Brain pericyte (primary cell): ENCODE results near the gene GLT8D1.
"Not testable (repeated sequence)": the region's sequence is repeated elsewhere in the genome, so short reads cannot be mapped to it uniquely, and the experiment has no call there.

ENCODE experiments used
- DNase-seq: peaks from one replicate; pipeline ENCODE4 v3.0.0-alpha.2; 2012; ENCODE audit warnings: low read depth, low spot score

The GLT8D1 gene

GRCh38 chr3:52681596-52681995, 24.0 kb downstream of the GLT8D1 start:
- no peak for DNase-seq

- DNase-seq, result no peak
Observed at GRCh38 chr3:52679811-52680210, 25.8 kb downstream of the GLT8D1 start.

- no peak for DNase-seq
Observed at GRCh38 chr3:52679199-52679538, 26.4 kb downstream of the GLT8D1 start.

- DNase-seq, result no peak
Observed at GRCh38 chr3:52678265-52679198, 27.1 kb downstream of the GLT8D1 start.

GRCh38 chr3:52676201-52676600, 29.4 kb downstream of the GLT8D1 start:
- DNase-seq, result not testable (repeated sequence)

GRCh38 chr3:52671676-52672075, 33.9 kb downstream of the GLT8D1 start:
- no peak for DNase-seq

GRCh38 chr3:52670621-52671521, 34.7 kb downstream of the GLT8D1 start:
- peak; percentile 97 for DNase-seq

- no peak for DNase-seq
Observed at GRCh38 chr3:52663098-52663497, 42.5 kb downstream of the GLT8D1 start.

- DNase-seq, result no peak
Observed at GRCh38 chr3:52660046-52660445, 45.5 kb downstream of the GLT8D1 start.

GRCh38 chr3:52655895-52656294, 49.7 kb downstream of the GLT8D1 start:
- no peak for DNase-seq

- DNase-seq, result no peak
Observed at GRCh38 chr3:52651592-52651991, 54.0 kb downstream of the GLT8D1 start.

GRCh38 chr3:52650439-52650838, 55.2 kb downstream of the GLT8D1 start:
- DNase-seq, result no peak

- no peak for DNase-seq
Observed at GRCh38 chr3:52649461-52650210, 56.0 kb downstream of the GLT8D1 start.

- DNase-seq, result no peak
Observed at GRCh38 chr3:52645549-52645948, 60.0 kb downstream of the GLT8D1 start.
